ENCODE results near the gene NAA38. TPM values are rescaled to one million over a fixed set of nuclear protein-coding genes. Genes with fewer than 3 reads are reported as not detected.

The NAA38 gene
- polyA plus RNA-seq, 4 donors = 40.1 to 142 (median 73.4) TPM

DNA sequence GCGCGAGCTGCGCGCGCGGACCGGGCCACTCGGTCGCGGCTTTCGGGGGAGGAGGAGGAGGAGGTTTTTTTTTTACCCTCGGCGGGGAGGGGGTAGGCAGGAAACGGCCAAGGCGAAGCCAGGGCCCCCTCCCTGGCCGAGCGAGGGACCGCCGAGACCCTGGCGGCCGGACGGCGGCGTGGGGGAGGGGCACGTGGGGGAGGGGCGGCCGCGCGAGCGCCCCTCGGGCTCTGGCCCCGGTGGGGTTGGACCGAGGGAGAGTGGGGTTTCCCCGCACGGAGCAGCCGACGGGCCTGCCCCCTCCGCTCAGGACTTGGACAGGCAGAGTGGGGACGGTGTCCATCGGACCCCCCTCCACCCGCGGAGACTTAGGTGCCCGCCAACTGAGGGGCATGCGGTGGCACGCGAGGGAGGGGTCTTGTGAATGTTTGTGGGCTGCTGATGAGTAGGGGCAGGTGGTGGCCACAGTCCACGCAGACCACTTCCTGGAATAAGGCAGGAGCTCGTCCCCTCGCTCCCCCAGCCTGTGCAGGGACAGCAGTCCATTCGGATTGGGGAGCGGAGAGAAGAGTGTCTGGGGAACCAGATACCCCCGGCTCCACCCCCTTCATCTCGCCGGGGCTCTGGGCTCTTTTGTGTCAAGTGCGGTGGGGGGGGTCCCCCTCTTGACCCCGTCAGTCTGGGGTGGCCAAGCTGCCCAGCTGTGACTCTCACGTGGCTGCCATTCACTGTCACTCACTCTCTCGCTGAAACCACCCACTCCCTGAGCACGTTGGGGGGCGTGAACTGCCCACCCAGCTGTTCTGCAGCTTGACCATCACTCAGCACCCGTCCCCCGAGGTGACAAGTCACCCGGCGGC lies 28.2 kb upstream of the NAA38 start:
- WGBS, 3 donors = 0 to 1% (median 0%) methylated on average over 35 to 64 of the region's 64 CpGs
- no peaks in the 10 kb centered on the region for H3K27me3 ChIP-seq (ENCODE audit: control insufficient read depth in 3 of 3, insufficient read depth in 3 of 3, low read length in 3 of 3)
- FAIRE-seq = no peak
- H3K27ac ChIP-seq (ENCODE audit: low read depth in 1 of 3, low read length in 2 of 3) = peak overlapping the region; percentile 66 to 93 (median 89)
- H3K4me3 ChIP-seq (ENCODE audit: low read depth in 1 of 3, low read length in 3 of 3) = peak overlapping the region; percentile 68 to 87 (median 86)
- no peaks in the 10 kb centered on the region for H3K9me3 ChIP-seq (ENCODE audit: control insufficient read depth in 2 of 2, insufficient read depth in 1 of 2, low read depth in 1 of 2, low read length in 1 of 2)
- H3K4me1 ChIP-seq (ENCODE audit: control insufficient read depth in 3 of 3, insufficient read depth in 2 of 3, low read depth in 1 of 3, low read length in 2 of 3) = peaks cover 5 to 63% (median 24%) of the 10 kb centered on the region in 3 donors
- DNase-seq = peak in 1 of 2 donors; percentile 60
- peaks cover 0 to 24% (median 4%) of the 10 kb centered on the region in 3 donors for H3K36me3 ChIP-seq (ENCODE audit: control insufficient read depth in 3 of 3, insufficient read depth in 2 of 3, low read depth in 1 of 3, low read length in 3 of 3)

DNA sequence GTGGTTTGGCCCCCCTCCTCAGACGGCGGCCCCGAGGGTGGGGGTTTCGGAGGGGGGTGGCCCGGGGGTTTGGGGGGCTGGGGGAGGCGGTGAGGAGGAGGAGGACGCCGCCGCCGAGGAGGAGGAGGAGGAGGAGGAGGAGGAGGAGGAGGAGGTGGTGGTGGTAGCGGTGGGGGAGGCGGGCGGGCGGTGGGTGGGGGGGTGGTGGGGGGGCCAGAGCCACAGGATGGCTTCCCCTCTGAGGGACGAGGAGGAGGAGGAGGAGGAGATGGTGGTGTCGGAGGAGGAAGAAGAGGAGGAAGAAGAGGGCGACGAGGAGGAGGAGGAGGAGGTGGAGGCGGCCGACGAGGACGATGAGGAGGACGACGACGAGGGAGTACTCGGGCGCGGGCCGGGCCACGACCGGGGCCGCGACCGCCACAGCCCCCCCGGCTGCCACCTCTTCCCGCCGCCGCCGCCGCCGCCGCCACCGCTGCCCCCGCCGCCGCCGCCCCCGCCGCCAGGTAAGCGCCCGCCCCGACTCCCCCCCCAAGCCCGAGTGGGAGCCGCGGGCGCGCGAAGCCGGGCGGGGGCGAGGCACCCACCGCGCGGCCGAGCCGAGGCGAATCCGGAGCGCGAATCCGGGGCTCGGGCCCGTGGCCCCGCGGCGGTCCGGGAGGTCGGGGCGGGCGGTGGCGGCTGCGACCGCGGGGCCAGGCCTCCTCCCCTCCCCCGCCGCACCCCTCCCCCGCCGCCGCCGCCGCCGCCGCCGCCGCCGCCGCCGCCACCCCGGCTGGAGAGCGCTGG lies 27.4 kb upstream of the NAA38 start:
- no peak for FAIRE-seq
- H3K4me3 ChIP-seq (ENCODE audit: low read depth in 1 of 3, low read length in 3 of 3) = peak overlapping the region; percentile 68 to 87 (median 86)
- H3K27me3 ChIP-seq (ENCODE audit: control insufficient read depth in 3 of 3, insufficient read depth in 3 of 3, low read length in 3 of 3) = no peaks in the 10 kb centered on the region
- 0 to 4% (median 0%) methylated on average over 1 to 87 of the region's 100 CpGs for WGBS, 3 donors
- H3K36me3 ChIP-seq (ENCODE audit: control insufficient read depth in 3 of 3, insufficient read depth in 2 of 3, low read depth in 1 of 3, low read length in 3 of 3) = peaks cover 0 to 20% (median 4%) of the 10 kb centered on the region in 3 donors
- DNase-seq = peak in 1 of 2 donors; percentile 39
- H3K9me3 ChIP-seq (ENCODE audit: control insufficient read depth in 2 of 2, insufficient read depth in 1 of 2, low read depth in 1 of 2, low read length in 1 of 2) = no peaks in the 10 kb centered on the region
- H3K27ac ChIP-seq (ENCODE audit: low read depth in 1 of 3, low read length in 2 of 3) = peak overlapping the region; percentile 66 to 91 (median 89)
- H3K4me1 ChIP-seq (ENCODE audit: control insufficient read depth in 3 of 3, insufficient read depth in 2 of 3, low read depth in 1 of 3, low read length in 2 of 3) = peaks cover 5 to 67% (median 23%) of the 10 kb centered on the region in 3 donors

DNA sequence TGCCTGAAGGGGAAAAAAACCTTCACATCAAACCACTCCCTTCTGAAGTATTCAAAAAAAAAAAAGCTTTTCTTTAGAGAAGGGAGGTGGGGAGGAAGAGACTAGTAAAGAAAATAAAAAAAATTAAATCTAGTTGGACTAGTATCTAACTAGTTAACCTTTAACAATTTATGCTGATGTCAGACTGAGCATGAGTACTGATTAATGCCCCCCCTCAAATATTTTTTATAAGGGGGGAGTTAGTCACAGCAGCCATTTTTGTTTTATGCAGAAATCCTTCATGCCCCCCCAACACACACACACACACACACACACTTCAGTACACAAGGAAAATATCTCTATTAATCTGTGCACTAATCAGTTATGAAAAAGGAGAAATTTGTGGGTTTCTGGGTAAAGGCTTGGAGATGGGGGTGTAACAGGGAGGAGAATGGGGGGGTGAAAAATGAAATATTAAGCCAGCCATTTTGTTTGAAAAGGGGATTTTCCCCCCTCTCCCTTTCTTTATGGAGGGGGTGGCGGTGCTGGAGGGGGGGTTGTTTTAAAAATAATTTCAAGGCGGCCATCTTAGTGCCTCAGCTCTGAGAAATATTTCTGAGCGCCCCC lies 26.5 kb upstream of the NAA38 start:
- H3K9me3 ChIP-seq (ENCODE audit: control insufficient read depth in 2 of 2, insufficient read depth in 1 of 2, low read depth in 1 of 2, low read length in 1 of 2) = no peaks in the 10 kb centered on the region
- H3K4me3 ChIP-seq (ENCODE audit: low read depth in 1 of 3, low read length in 3 of 3) = peak overlapping the region in 1 of 3 donors; percentile 52
- DNase-seq (peak in 1 of 2 donors; percentile 66), FAIRE-seq (no peak)
- peaks cover 0 to 17% (median 4%) of the 10 kb centered on the region in 3 donors for H3K36me3 ChIP-seq (ENCODE audit: control insufficient read depth in 3 of 3, insufficient read depth in 2 of 3, low read depth in 1 of 3, low read length in 3 of 3)
- peaks cover 2 to 59% (median 16%) of the 10 kb centered on the region in 3 donors for H3K4me1 ChIP-seq (ENCODE audit: control insufficient read depth in 3 of 3, insufficient read depth in 2 of 3, low read depth in 1 of 3, low read length in 2 of 3)
- peak overlapping the region in 1 of 3 donors; percentile 74 for H3K27ac ChIP-seq (ENCODE audit: low read depth in 1 of 3, low read length in 2 of 3)
- no peaks in the 10 kb centered on the region for H3K27me3 ChIP-seq (ENCODE audit: control insufficient read depth in 3 of 3, insufficient read depth in 3 of 3, low read length in 3 of 3)
- 0 to 2% (median 0%) methylated on average over 2 to 3 of the region's 3 CpGs for WGBS, 3 donors

DNA sequence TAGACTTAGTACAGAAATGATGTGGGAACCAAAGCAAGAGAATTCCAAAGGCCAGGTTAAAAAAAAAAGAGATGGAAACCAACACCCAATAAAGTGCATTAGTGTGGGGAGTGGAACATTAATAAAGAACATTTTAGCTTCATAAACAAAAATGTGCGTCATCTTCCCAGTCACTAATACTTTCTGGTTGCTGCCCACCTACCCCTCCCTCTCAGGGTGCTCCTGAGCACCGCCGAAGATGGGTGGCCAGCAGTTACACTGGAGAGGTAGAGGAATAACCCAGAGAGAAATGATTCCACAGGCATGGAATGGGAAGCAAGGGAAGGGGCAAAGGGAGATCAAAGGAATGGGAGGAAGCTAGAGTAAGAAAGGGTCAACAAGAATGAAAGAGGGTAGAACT lies 25.3 kb upstream of the NAA38 start:
- Histone ChIP-seq H3K36me3 (ENCODE audit: control insufficient read depth in 3 of 3, insufficient read depth in 2 of 3, low read depth in 1 of 3, low read length in 3 of 3) (peaks cover 0 to 21% (median 4%) of the 10 kb centered on the region in 3 donors), H3K27me3 (ENCODE audit: control insufficient read depth in 3 of 3, insufficient read depth in 3 of 3, low read length in 3 of 3) (no peaks in the 10 kb centered on the region), H3K4me1 (ENCODE audit: control insufficient read depth in 3 of 3, insufficient read depth in 2 of 3, low read depth in 1 of 3, low read length in 2 of 3) (peaks cover 2 to 48% (median 6%) of the 10 kb centered on the region in 3 donors), H3K27ac (ENCODE audit: low read depth in 1 of 3, low read length in 2 of 3) (peak overlapping the region; percentile 3 to 52 (median 11)), H3K9me3 (ENCODE audit: control insufficient read depth in 2 of 2, insufficient read depth in 1 of 2, low read depth in 1 of 2, low read length in 1 of 2) (no peaks in the 10 kb centered on the region), H3K4me3 (ENCODE audit: low read depth in 1 of 3, low read length in 3 of 3) (no peak overlapping the region)
- DNase-seq = no peak
- no peak for FAIRE-seq
- WGBS, 3 donors = 68 to 87% (median 77%) methylated on average over 3 of the region's 3 CpGs

DNA sequence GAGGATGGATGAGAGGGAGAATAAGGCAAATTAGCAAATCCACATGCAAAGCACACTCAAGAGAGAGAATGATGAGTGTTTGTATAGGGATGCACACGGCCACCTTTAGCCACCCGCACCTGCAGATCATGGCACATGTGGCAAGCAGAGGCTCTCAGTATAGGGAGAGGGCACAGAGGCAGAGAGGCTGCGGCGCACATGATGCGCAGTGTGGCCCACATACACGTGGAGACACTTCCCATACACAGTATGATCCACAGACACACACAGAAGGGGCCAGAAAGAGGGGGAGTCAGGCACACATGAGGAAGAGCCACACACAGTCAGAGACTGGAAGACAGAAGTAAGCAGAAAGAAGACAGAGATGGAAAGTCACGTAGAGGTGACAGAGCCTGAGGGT lies 24.7 kb upstream of the NAA38 start:
- H3K27ac ChIP-seq (ENCODE audit: low read depth in 1 of 3, low read length in 2 of 3) = peak overlapping the region in 2 of 3 donors; percentile 3 to 11
- FAIRE-seq (no peak), DNase-seq (no peak)

DNA sequence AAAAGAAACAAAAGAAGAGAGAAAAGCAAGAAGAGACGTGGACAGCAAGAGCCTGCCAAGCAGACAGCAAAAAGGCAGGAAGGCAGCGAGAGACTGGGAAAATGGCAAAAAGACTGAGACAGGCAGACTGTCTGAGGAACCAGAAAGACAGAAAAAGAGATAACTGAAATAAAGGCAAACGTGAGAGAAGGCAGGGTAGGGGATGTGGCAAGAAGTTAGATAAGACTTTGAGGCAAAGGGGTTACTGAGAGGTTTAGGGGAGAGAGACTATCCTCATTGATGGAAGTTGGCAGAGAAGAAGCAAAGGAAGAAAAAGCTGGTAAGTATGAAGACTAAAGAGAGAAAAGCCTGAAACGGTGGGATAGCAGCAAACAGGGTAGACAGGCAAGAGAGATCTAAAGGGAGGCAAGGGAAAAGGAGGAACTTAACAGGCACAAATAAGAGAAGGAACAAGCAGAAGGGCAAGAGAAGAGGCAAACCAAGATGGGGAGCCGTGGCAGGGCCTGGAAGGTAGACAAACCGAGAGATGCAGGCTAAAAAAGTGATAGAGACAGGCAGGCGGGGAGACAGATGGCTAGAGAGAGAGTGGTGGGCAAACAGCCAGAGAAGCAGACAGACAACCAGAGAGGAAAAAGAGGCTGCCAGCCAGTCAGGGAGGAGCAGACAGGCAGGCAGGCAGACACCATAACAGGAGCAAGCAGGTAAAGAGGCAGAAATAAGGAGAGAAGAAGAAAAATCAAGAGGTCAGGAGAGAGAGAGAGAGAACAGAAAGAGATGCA lies 24.1 kb upstream of the NAA38 start:
- WGBS, 3 donors = 54 to 78% (median 66%) methylated on average over 7 of the region's 7 CpGs
- H3K36me3 ChIP-seq (ENCODE audit: control insufficient read depth in 3 of 3, insufficient read depth in 2 of 3, low read depth in 1 of 3, low read length in 3 of 3) = peaks cover 0 to 21% (median 4%) of the 10 kb centered on the region in 3 donors
- H3K4me3 ChIP-seq (ENCODE audit: low read depth in 1 of 3, low read length in 3 of 3) = no peak overlapping the region
- no peak for FAIRE-seq
- peak overlapping the region in 1 of 3 donors; percentile 41 for H3K27ac ChIP-seq (ENCODE audit: low read depth in 1 of 3, low read length in 2 of 3)
- H3K9me3 ChIP-seq (ENCODE audit: control insufficient read depth in 2 of 2, insufficient read depth in 1 of 2, low read depth in 1 of 2, low read length in 1 of 2) = no peaks in the 10 kb centered on the region
- peaks cover 2 to 43% (median 4%) of the 10 kb centered on the region in 3 donors for H3K4me1 ChIP-seq (ENCODE audit: control insufficient read depth in 3 of 3, insufficient read depth in 2 of 3, low read depth in 1 of 3, low read length in 2 of 3)
- DNase-seq = no peak
- H3K27me3 ChIP-seq (ENCODE audit: control insufficient read depth in 3 of 3, insufficient read depth in 3 of 3, low read length in 3 of 3) = no peaks in the 10 kb centered on the region

More for the DNA sequence above, 24.7 kb upstream of the NAA38 start:
- WGBS, 3 donors = 76 to 78% (median 76%) methylated on average over 7 of the region's 7 CpGs
- Histone ChIP-seq H3K36me3 (ENCODE audit: control insufficient read depth in 3 of 3, insufficient read depth in 2 of 3, low read depth in 1 of 3, low read length in 3 of 3) (peaks cover 0 to 21% (median 4%) of the 10 kb centered on the region in 3 donors), H3K4me1 (ENCODE audit: control insufficient read depth in 3 of 3, insufficient read depth in 2 of 3, low read depth in 1 of 3, low read length in 2 of 3) (peaks cover 2 to 48% (median 6%) of the 10 kb centered on the region in 3 donors), H3K27me3 (ENCODE audit: control insufficient read depth in 3 of 3, insufficient read depth in 3 of 3, low read length in 3 of 3) (no peaks in the 10 kb centered on the region), H3K4me3 (ENCODE audit: low read depth in 1 of 3, low read length in 3 of 3) (no peak overlapping the region), H3K9me3 (ENCODE audit: control insufficient read depth in 2 of 2, insufficient read depth in 1 of 2, low read depth in 1 of 2, low read length in 1 of 2) (no peaks in the 10 kb centered on the region)

DNA sequence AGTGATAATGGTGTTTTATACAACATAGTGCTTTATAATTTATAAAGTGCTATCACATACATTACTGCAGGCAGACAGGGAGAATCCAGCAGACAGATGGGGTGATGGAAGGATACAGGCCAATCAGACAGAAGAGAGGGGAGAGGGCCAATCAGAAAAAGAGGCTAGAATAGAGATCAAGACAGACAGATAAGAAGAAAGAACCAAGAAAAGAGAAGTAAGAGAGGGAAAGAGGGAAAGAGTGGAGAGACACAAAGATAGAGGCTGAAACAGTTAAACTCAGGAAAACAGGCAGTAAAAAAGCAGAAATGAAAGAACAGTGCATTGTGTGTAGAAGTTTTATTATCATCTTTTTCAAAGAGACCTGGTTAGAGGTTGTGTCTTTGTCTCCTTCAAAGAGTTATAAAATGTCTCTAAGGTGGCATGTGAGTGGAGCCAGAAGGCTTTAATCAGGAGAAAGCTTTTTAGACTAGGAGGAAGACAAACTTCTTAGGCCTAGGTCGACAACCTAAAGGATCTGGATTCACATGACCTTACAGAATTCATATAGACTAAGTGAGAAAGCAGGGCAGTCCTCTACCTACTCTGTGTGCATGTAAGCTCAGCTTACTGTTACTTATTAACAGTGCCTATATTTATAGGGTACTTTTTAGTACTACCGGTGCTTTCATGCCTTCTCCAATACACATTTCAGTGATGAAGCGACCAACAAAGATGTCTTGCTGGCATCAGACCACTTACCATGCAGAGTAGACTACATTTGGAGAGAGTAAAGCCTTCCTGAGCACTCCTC lies 22.9 kb upstream of the NAA38 start:
- FAIRE-seq (no peak), DNase-seq (no peak)
- no peak overlapping the region for H3K27ac ChIP-seq (ENCODE audit: low read depth in 1 of 3, low read length in 2 of 3)
- H3K9me3 ChIP-seq (ENCODE audit: control insufficient read depth in 2 of 2, insufficient read depth in 1 of 2, low read depth in 1 of 2, low read length in 1 of 2) = no peaks in the 10 kb centered on the region
- 60 to 66% (median 62%) methylated on average over 3 of the region's 3 CpGs for WGBS, 3 donors
- H3K27me3 ChIP-seq (ENCODE audit: control insufficient read depth in 3 of 3, insufficient read depth in 3 of 3, low read length in 3 of 3) = no peaks in the 10 kb centered on the region
- peaks cover 0 to 24% (median 4%) of the 10 kb centered on the region in 3 donors for H3K36me3 ChIP-seq (ENCODE audit: control insufficient read depth in 3 of 3, insufficient read depth in 2 of 3, low read depth in 1 of 3, low read length in 3 of 3)
- H3K4me3 ChIP-seq (ENCODE audit: low read depth in 1 of 3, low read length in 3 of 3) = no peak overlapping the region
- peaks cover 2 to 38% (median 4%) of the 10 kb centered on the region in 3 donors for H3K4me1 ChIP-seq (ENCODE audit: control insufficient read depth in 3 of 3, insufficient read depth in 2 of 3, low read depth in 1 of 3, low read length in 2 of 3)
